Panc1 (cell line): ENCODE results near the gene TBC1D2.

Experiments used
- CTCF ChIP-seq: fragments of 450-650 bp; IDR thresholded peaks from 2 replicates; pipeline ENCODE4 v1.5.1; 2017; ENCODE audit warnings: mild to moderate bottlenecking
- POLR2AphosphoS5 ChIP-seq: IDR thresholded peaks from 2 replicates; pipeline ENCODE4 v1.6.1; 2012; ENCODE audit warnings: mild to moderate bottlenecking, low read depth, low read length, moderate library complexity
- REST ChIP-seq, 2 experiments: IDR thresholded peaks; 2 replicates each; pipeline ENCODE4 v1.6.1; 2011 to 2012; ENCODE audit warnings: low read depth in 2 of 2, control low read depth in 1 of 2, low read length in 1 of 2, mild to moderate bottlenecking in 1 of 2, moderate library complexity in 1 of 2; ENCODE audit not compliant: insufficient read depth in 1 of 2

GRCh38 chr9:98154678-98155077 lies 100.8 kb downstream of the TBC1D2 start:
- TF ChIP-seq POLR2AphosphoS5 (no peak), CTCF (no peak), REST (IDR thresholded peaks at IDR 0.05; ENCODE audit: insufficient read depth in 1 of 2, low read depth in 2 of 2, low read length in 1 of 2) (no peak)
